IMR-90 (cell line): ENCODE results near the gene FRMD1. TPM values are rescaled to one million over a fixed set of nuclear protein-coding genes. Genes with fewer than 3 reads are reported as not detected.

Experiments used
- ATAC-seq: fragments of 200-7000 bp; cut with Tn5 transposase; 2 replicates; pipeline ENCODE4 v1.9.1; 2020; ENCODE audit warnings: low read depth, mild to moderate bottlenecking, moderate library complexity
- BruUV-seq: library from RNA; stranded (reverse); fragments of 400-500 nt; replicated peaks from 2 replicates; lab custom pipeline; 2021; lab: Mats Ljungman, UMichigan
- CTCF ChIA-PET: fragments of 300-600 bp; formaldehyde crosslinking; extraction: SDS; loops from one replicate; lab custom pipeline; 2021; ENCODE audit warnings: antibody characterized with exemption; lab: Yijun Ruan, JAX
- POLR2A ChIA-PET: fragments of 300-600 bp; sonication (Branson Sonifier 250); formaldehyde crosslinking; loops from one replicate; lab custom pipeline; 2022; ENCODE audit warnings: antibody characterized with exemption; ENCODE audit not compliant: unreplicated experiment; lab: Charles Lee
- DNase-seq: peaks from one replicate; pipeline ENCODE4 v3.0.0; 2013
- H2AFZ ChIP-seq: replicated peaks from 2 replicates; pipeline ENCODE3; 2013; ENCODE audit warnings: low read length, mild to moderate bottlenecking; ENCODE audit not compliant: poor library complexity
- H2AK5ac ChIP-seq: 2 replicates; pipeline ENCODE4 v1.6.1; 2013; ENCODE audit warnings: low read depth, low read length, inconsistent platforms
- H2AK9ac ChIP-seq: replicated peaks from 2 replicates; pipeline ENCODE3; 2013; ENCODE audit warnings: mild to moderate bottlenecking, low read depth, low read length, moderate library complexity; ENCODE audit not compliant: poor library complexity
- H2BK120ac ChIP-seq: 2 replicates; pipeline ENCODE4 v1.6.1; 2013; ENCODE audit warnings: low read depth, low read length, inconsistent platforms
- H2BK15ac ChIP-seq: 3 replicates; pipeline ENCODE4 v1.6.1; 2013; ENCODE audit warnings: low read depth, low read length, inconsistent platforms
- H2BK20ac ChIP-seq: 2 replicates; pipeline ENCODE4 v1.6.1; 2013; ENCODE audit warnings: low read depth, mild to moderate bottlenecking, inconsistent platforms, low read length, moderate library complexity
- H2BK5ac ChIP-seq: 2 replicates; pipeline ENCODE4 v1.6.1; 2013; ENCODE audit warnings: mild to moderate bottlenecking, low read depth, low read length, inconsistent platforms; ENCODE audit not compliant: poor library complexity, severe bottlenecking
- H3K14ac ChIP-seq: replicated peaks from 2 replicates; pipeline ENCODE4 v1.6.1; 2013; ENCODE audit warnings: low read depth, low read length, inconsistent platforms
- H3K18ac ChIP-seq: 2 replicates; pipeline ENCODE4 v1.6.1; 2013; ENCODE audit warnings: low read depth, low read length, control low read depth
- H3K23ac ChIP-seq: 2 replicates; pipeline ENCODE4 v1.6.1; 2013; ENCODE audit warnings: low read depth, low read length, inconsistent platforms
- H3K27ac ChIP-seq: 2 replicates; pipeline ENCODE4 v1.5.1; 2013; ENCODE audit warnings: mild to moderate bottlenecking, control low read depth, low read length; ENCODE audit not compliant: insufficient read depth
- H3K27me3 ChIP-seq: 2 replicates; pipeline ENCODE4 v1.6.1; 2013; ENCODE audit warnings: low read length; ENCODE audit not compliant: control insufficient read depth, insufficient read depth
- H3K36me3 ChIP-seq: 2 replicates; pipeline ENCODE4 v1.6.1; 2013; ENCODE audit warnings: low read length, mixed read lengths; ENCODE audit not compliant: control insufficient read depth, insufficient read depth
- H3K4ac ChIP-seq: 2 replicates; pipeline ENCODE4 v1.6.1; 2013; ENCODE audit warnings: low read depth, low read length, inconsistent platforms
- H3K4me1 ChIP-seq: 2 replicates; pipeline ENCODE4 v1.6.1; 2013; ENCODE audit warnings: low read length, mixed read lengths; ENCODE audit not compliant: control insufficient read depth, insufficient read depth
- H3K4me2 ChIP-seq: 2 replicates; pipeline ENCODE4 v1.6.1; 2013; ENCODE audit warnings: low read depth, mild to moderate bottlenecking, control low read depth, low read length, moderate library complexity
- H3K4me3 ChIP-seq: 2 replicates; pipeline ENCODE4 v1.5.1; 2013; ENCODE audit warnings: low read depth, mild to moderate bottlenecking, control low read depth, low read length, moderate library complexity; ENCODE audit not compliant: insufficient read depth
- H3K56ac ChIP-seq: 2 replicates; pipeline ENCODE4 v1.6.1; 2013; ENCODE audit warnings: low read length, inconsistent platforms; ENCODE audit not compliant: insufficient read depth; ENCODE audit errors: extremely low read depth
- H3K79me1 ChIP-seq, 2 experiments: 2 replicates each; pipeline ENCODE4 v1.6.1; 2013; ENCODE audit warnings: low read length in 2 of 2, inconsistent platforms in 1 of 2, low read depth in 1 of 2
- H3K9ac ChIP-seq: 2 replicates; pipeline ENCODE4 v1.6.1; 2013; ENCODE audit warnings: low read depth, low read length, control low read depth
- H3K9me1 ChIP-seq: 2 replicates; pipeline ENCODE4 v1.6.1; 2013; ENCODE audit warnings: low read length, inconsistent platforms; ENCODE audit not compliant: insufficient read depth
- H3K9me3 ChIP-seq: 2 replicates; pipeline ENCODE4 v1.6.1; 2013; ENCODE audit warnings: low read length; ENCODE audit not compliant: control insufficient read depth, insufficient read depth
- H4K20me1 ChIP-seq: 2 replicates; pipeline ENCODE4 v1.6.1; 2013; ENCODE audit warnings: low read length, inconsistent platforms; ENCODE audit not compliant: insufficient read depth
- H4K5ac ChIP-seq: 2 replicates; pipeline ENCODE4 v1.6.1; 2013; ENCODE audit warnings: mild to moderate bottlenecking, low read depth, low read length, control low read depth
- H4K8ac ChIP-seq, 2 experiments: 2 replicates each; pipeline ENCODE4 v1.6.1; 2013; ENCODE audit warnings: low read depth in 2 of 2, low read length in 2 of 2, control low read depth in 1 of 2, inconsistent platforms in 1 of 2
- H4K91ac ChIP-seq: 2 replicates; pipeline ENCODE4 v1.6.1; 2013; ENCODE audit warnings: low read depth, low read length, inconsistent platforms; ENCODE audit not compliant: insufficient read depth
- CHD1 ChIP-seq: IDR thresholded peaks from 2 replicates; pipeline ENCODE4 v1.6.1; 2012; ENCODE audit warnings: low read depth, low read length, improper control_type of control experiment
- ELK1 ChIP-seq: fragments of 150-350 bp; IDR thresholded peaks from 2 replicates; pipeline ENCODE4 v1.6.1; 2016; ENCODE audit warnings: low read depth, mild to moderate bottlenecking, low read length, moderate library complexity, borderline replicate concordance
- FOS ChIP-seq: fragments of 150-350 bp; IDR thresholded peaks from 2 replicates; pipeline ENCODE4 v1.6.1; 2016; ENCODE audit warnings: low read depth, low read length
- MAZ ChIP-seq: IDR thresholded peaks from 2 replicates; pipeline ENCODE4 v1.6.1; 2012; ENCODE audit warnings: low read depth, mild to moderate bottlenecking, low read length, improper control_type of control experiment, moderate library complexity, borderline replicate concordance
- RAD21 ChIP-seq: IDR thresholded peaks from 2 replicates; pipeline ENCODE4 v1.6.1; 2012; ENCODE audit warnings: low read length, improper control_type of control experiment
- RCOR1 ChIP-seq: IDR thresholded peaks from 2 replicates; pipeline ENCODE4 v1.6.1; 2012; ENCODE audit warnings: mild to moderate bottlenecking, low read length, improper control_type of control experiment; ENCODE audit not compliant: insufficient replicate concordance
- RFX5 ChIP-seq: IDR thresholded peaks from 2 replicates; pipeline ENCODE4 v1.8.0; 2012; ENCODE audit warnings: low read depth, mild to moderate bottlenecking, low read length, moderate library complexity
- SMC3 ChIP-seq: fragments of 150-350 bp; IDR thresholded peaks from 2 replicates; pipeline ENCODE4 v1.6.1; 2016; ENCODE audit warnings: low read depth, mild to moderate bottlenecking, antibody characterized with exemption, low read length, moderate library complexity
- WGBS, 2 experiments: methylation state at CpG; one replicate each; pipeline versions ENCODE4 v1.1.5 to v1.1.7; 2013; ENCODE audit warnings: missing lambda C conversion rate in 2 of 2; ENCODE audit not compliant: insufficient read length in 1 of 2; ENCODE audit errors: extremely low coverage in 2 of 2; 5-methylcytosine and 5-hydroxymethylcytosine counted together
- dilution Hi-C: fragments of 300-500 bp; cut with HindIII; formaldehyde crosslinking; loops from one replicate; pipeline ENCODE4 v1.14.3; 2018; ENCODE audit warnings: low sequenced_read_pairs; ENCODE audit not compliant: unreplicated experiment
- in situ Hi-C: fragments of 300-500 bp; cut with MboI; formaldehyde crosslinking; loops from 3 replicates; pipeline ENCODE4 v1.14.3; 2019; ENCODE audit warnings: low sequenced_read_pairs, inconsistent platforms, mixed read lengths
- intact Hi-C: fragments of 100-400 bp; cut with micrococcal nuclease; formaldehyde crosslinking; loops from 2 replicates; pipeline ENCODE4 v1.10.0; 2022
- polyA plus RNA-seq, 3 experiments: library from polyadenylated mRNA; depleted of rRNA; stranded (reverse); fragments of >200 nt; gene quantifications; 2 replicates each; pipeline ENCODE4 v1.2.3, GENCODE V29; 2012; ENCODE audit warnings: low replicate concordance in 1 of 3
- total RNA-seq: library from RNA; depleted of rRNA; stranded (reverse); fragments of >200 nt; gene quantifications from 2 replicates; pipeline ENCODE4 v1.2.3, GENCODE V29; 2012

The FRMD1 gene
- total and polyA plus RNA-seq, 2 of the 4 experiments (the other 2 are of a cell fraction) = not detected

GRCh38 chr6:168106633-168107005, 27.6 kb upstream of the FRMD1 start:
- ATAC-seq = no peak
- dilution Hi-C loops = no loop called here
- CTCF ChIA-PET = no interaction called here

More at GRCh38 chr6:168106633-168107005, 27.6 kb upstream of the FRMD1 start:
- TF ChIP-seq RFX5 (no peak), FOS (no peak), RAD21 (no peak), ELK1 (no peak), MAZ (no peak), SMC3 (no peak), CHD1 (no peak), RCOR1 (no peak)
- Histone ChIP-seq H4K91ac (no peak overlapping the region), H3K4me2 (no peak overlapping the region), H4K20me1 (no peaks in the 10 kb centered on the region), H3K4me3 (no peak overlapping the region), H2BK15ac (no peak overlapping the region), H3K36me3 (no peaks in the 10 kb centered on the region), H3K18ac (no peak overlapping the region), H3K9me3 (no peaks in the 10 kb centered on the region), H2AFZ (no peak overlapping the region), H2BK5ac (no peak overlapping the region), H4K5ac (no peak overlapping the region), H4K8ac (no peak overlapping the region), H3K9me1 (no peaks in the 10 kb centered on the region), H3K56ac (no peak overlapping the region), H2AK5ac (no peak overlapping the region), H3K4me1 (no peaks in the 10 kb centered on the region), H3K4ac (no peak overlapping the region), H3K79me1 (no peaks in the 10 kb centered on the region), H3K23ac (no peak overlapping the region), H2BK120ac (no peak overlapping the region), H3K27me3 (peaks cover 32% of the 10 kb centered on the region), H3K14ac (no peak overlapping the region), H2AK9ac (no peak overlapping the region), H3K27ac (no peak overlapping the region), H3K9ac (no peak overlapping the region), H2BK20ac (no peak overlapping the region)
- POLR2A ChIA-PET = no interaction called here
- in situ Hi-C loops (no loop called here), intact Hi-C loops (no loop called here)
- no peak for DNase-seq
- BruUV-seq = no TSS peak
- WGBS, 2 experiments = no CpG with 5 or more reads among the region's 3 CpGs
